H1 (cell line): ENCODE data around the gene CFAP97D1. TPM values are rescaled to one million over a fixed set of nuclear protein-coding genes. Genes with fewer than 3 reads are reported as not detected.

Experiments
- HDAC6 ChIP-seq: IDR thresholded peaks from one replicate; pipeline ENCODE4 v1.7.1; 2012; ENCODE audit warnings: low read depth, mild to moderate bottlenecking, inconsistent platforms, low read length, moderate library complexity
- JUN ChIP-seq: IDR thresholded peaks from 2 replicates; pipeline ENCODE4 v1.6.1; 2011; ENCODE audit warnings: low read depth, mild to moderate bottlenecking, improper control_type of control experiment, low read length
- PHF8 ChIP-seq: fragments of 200-600 bp; sonication (generic); conservative IDR thresholded peaks from 2 replicates; pipeline ENCODE4 v1.7.1; 2012; ENCODE audit warnings: low read depth, mild to moderate bottlenecking, inconsistent platforms, low read length, moderate library complexity
- POLR2AphosphoS5 ChIP-seq: IDR thresholded peaks from 2 replicates; pipeline ENCODE4 v1.6.1; 2011; ENCODE audit warnings: low read depth, low read length
- SIN3A ChIP-seq, 2 experiments: IDR thresholded peaks in 1 of 2; conservative IDR thresholded peaks in 1 of 2; 2 replicates each; pipeline ENCODE4 v1.6.1; 2011 to 2012; ENCODE audit warnings: low read length in 2 of 2, improper control_type of control experiment in 1 of 2, low read depth in 1 of 2, mild to moderate bottlenecking in 1 of 2
- polyA plus RNA-seq, 7 experiments: library from polyadenylated mRNA; depleted of rRNA in 3 of 7; stranded (reverse) in 5 of 7; unstranded in 2 of 7; fragments of >200 nt in 5 of 7; fragments of 200-250 nt in 2 of 7; gene quantifications; 1 replicate in 5 of 7; 2 replicates in 1 of 7; 4 replicates in 1 of 7; pipeline versions ENCODE4 v1.2.1 to v1.2.3, GENCODE V29; 2011 to 2013; ENCODE audit warnings: missing spikeins in 2 of 7, mixed read lengths in 2 of 7
- total RNA-seq: library from RNA; stranded (reverse); fragmentation: NEBNext Ultra II Directional; extraction: Animal tissue kit (Norgen Biotek cat#: 25700); gene quantifications from 2 replicates; pipeline ENCODE4 v1.2.1, GENCODE V29; 2021
- TF ChIP-seq, protein P1 (sequence below), 3 experiments: IDR thresholded peaks; 1 replicate in 2 of 3; 2 replicates in 1 of 3; pipeline versions ENCODE4 v1.5.1 to v1.6.1; 2011; ENCODE audit warnings: low read length in 3 of 3, mild to moderate bottlenecking in 3 of 3, inconsistent platforms in 2 of 3, low read depth in 1 of 3, moderate library complexity in 1 of 3; ENCODE audit not compliant: insufficient read depth in 1 of 3; ENCODE audit errors: control extremely low read depth in 1 of 3

CFAP97D1 gene
- total and polyA plus RNA-seq, 2 of the 8 experiments (the other 6 are each of a cell fraction or from before 2014, with no cell fraction given): 0.02 to 0.07 TPM

DNA sequence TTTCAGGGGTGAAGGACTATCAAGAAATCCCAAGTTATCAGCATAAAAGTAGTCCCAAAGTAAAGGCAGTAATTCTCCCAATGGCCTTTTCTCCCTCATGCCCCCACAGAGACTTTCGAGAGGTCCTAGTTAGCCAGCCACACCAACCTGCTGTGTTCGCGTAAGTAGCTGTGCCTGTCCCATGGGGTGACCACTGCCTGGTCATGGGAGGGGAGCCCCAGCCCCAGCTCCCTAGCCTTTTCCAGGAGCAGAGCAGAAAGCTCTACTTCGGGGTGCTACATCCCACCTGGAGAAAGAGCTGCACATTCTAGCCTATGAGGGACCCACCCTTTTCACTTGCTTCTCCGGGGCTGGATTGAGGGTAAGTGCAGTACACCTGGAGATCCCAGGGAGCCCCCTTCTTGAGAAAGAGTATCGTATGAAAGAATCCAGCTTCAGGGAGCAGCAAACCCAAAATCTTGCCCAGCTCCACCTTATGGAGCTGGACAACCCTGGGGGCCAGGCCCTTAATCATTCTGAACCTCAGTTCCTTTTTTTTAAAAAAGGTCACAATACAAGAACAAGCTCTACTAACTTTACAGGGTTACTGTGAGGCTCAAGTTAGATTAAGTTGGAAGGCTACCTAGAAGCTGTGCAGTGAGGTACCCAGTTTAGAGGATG is 13.1 kb upstream of the CFAP97D1 start (continued):
- TF ChIP-seq, protein P1, sequence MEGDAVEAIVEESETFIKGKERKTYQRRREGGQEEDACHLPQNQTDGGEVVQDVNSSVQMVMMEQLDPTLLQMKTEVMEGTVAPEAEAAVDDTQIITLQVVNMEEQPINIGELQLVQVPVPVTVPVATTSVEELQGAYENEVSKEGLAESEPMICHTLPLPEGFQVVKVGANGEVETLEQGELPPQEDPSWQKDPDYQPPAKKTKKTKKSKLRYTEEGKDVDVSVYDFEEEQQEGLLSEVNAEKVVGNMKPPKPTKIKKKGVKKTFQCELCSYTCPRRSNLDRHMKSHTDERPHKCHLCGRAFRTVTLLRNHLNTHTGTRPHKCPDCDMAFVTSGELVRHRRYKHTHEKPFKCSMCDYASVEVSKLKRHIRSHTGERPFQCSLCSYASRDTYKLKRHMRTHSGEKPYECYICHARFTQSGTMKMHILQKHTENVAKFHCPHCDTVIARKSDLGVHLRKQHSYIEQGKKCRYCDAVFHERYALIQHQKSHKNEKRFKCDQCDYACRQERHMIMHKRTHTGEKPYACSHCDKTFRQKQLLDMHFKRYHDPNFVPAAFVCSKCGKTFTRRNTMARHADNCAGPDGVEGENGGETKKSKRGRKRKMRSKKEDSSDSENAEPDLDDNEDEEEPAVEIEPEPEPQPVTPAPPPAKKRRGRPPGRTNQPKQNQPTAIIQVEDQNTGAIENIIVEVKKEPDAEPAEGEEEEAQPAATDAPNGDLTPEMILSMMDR (IDR thresholded peaks at IDR 0.05; ENCODE audit: control extremely low read depth in 1 of 3, insufficient read depth in 1 of 3, low read depth in 1 of 3, low read length in 3 of 3): no peak
- no peak for TF ChIP-seq PHF8
- TF ChIP-seq HDAC6: no peak
- no peak for TF ChIP-seq SIN3A (conservative IDR thresholded peaks at IDR 0.05 in 1 of 2, IDR thresholded peaks at IDR 0.05 in 1 of 2; ENCODE audit: low read depth in 1 of 2, low read length in 2 of 2)
- TF ChIP-seq JUN: no peak
- no peak for TF ChIP-seq POLR2AphosphoS5
- TF ChIP-seq, all 59 proteins: peak for 0
